Measurements from ENCODE around the gene CASZ1. TPM values are rescaled to one million over a fixed set of nuclear protein-coding genes. Genes with fewer than 3 reads are reported as not detected.

Gene CASZ1
- total and polyA plus RNA-seq, 9 of the 15 experiments (the other 6 are each of a cell fraction or from before 2014, with no cell fraction given), result 0.01 to 4.0 (median 0.76) TPM; not detected in 1

GRCh38 chr1:10678852-10679251 lies 117.6 kb downstream of the CASZ1 start:
- Histone ChIP-seq H3K79me2 (ENCODE audit: control insufficient read depth, insufficient read depth, low read length) (no peaks in the 10 kb centered on the region), H3K36me3 (ENCODE audit: control insufficient read depth, insufficient read depth, low read length) (no peaks in the 10 kb centered on the region), H2AFZ (ENCODE audit: low read depth, low read length) (no peak overlapping the region), H3K4me2 (ENCODE audit: insufficient read depth, low read length) (no peak overlapping the region), H3K9ac (ENCODE audit: insufficient read depth in 1 of 2, low read depth in 2 of 2, low read length in 2 of 2) (no peak overlapping the region), H3K4me1 (replicated peaks in 1 of 2; ENCODE audit: control insufficient read depth in 2 of 2, insufficient read depth in 2 of 2, low read length in 2 of 2) (peaks cover 5 to 55% of the 10 kb centered on the region in 2 experiments; a peak in 3 of 5 replicates), H3K27me3 (ENCODE audit: control insufficient read depth in 2 of 2, insufficient read depth in 2 of 2, low read length in 2 of 2) (peaks cover 31 to 82% of the 10 kb centered on the region in 2 experiments), H4K20me1 (replicated peaks; ENCODE audit: control insufficient read depth, insufficient read depth, low read length) (peaks cover 37% of the 10 kb centered on the region), H3K9me1 (ENCODE audit: control insufficient read depth, insufficient read depth, low read length) (no peaks in the 10 kb centered on the region), H3K9me3 (replicated peaks; ENCODE audit: control insufficient read depth, insufficient read depth, low read depth, low read length) (no peaks in the 10 kb centered on the region), H3K27ac (ENCODE audit: extremely low read depth, low read depth, low read length) (no peak overlapping the region), H3K4me3 (no peak overlapping the region)
- DNase-seq (ENCODE audit: extremely low read depth in 1 of 4, low spot score in 3 of 4) (no peak), ATAC-seq (no peak), FAIRE-seq (no peak)
- POLR2A ChIA-PET, result interaction anchor here (0.7 to 1.2 kb wide), 4 partner anchors 10 to 980 kb away, joined by 3 to 5 read pairs (median 4); no protein-coding TSS in a partner anchor
- WGBS (ENCODE audit: insufficient coverage, low coverage, missing lambda C conversion rate), result 35% methylated on average over 11 of the region's 11 CpGs
- in situ Hi-C loops (cut with MboI) (no loop called here), intact Hi-C loops (cut with micrococcal nuclease) (no loop called here)
- TF ChIP-seq RERE (CRISPR knock-in tag; IDR thresholded peaks at IDR 0.05; ENCODE audit: borderline replicate concordance), result no peak
- no peak for TF ChIP-seq THRAP3 (IDR thresholded peaks at IDR 0.05; ENCODE audit: borderline replicate concordance)
- no peak for TF ChIP-seq MBD1 (CRISPR knock-in tag; IDR thresholded peaks at IDR 0.05)
- no peak for TF ChIP-seq ZNF644 (tag; IDR thresholded peaks at IDR 0.05; ENCODE audit: low read depth)
- TF ChIP-seq ZNF224 (CRISPR knock-in tag; IDR thresholded peaks at IDR 0.05), result no peak
- TF ChIP-seq XRCC5 (IDR thresholded peaks at IDR 0.05; ENCODE audit: low read depth, low read length), result no peak
- no peak for TF ChIP-seq DIDO1 (tag; IDR thresholded peaks at IDR 0.05; ENCODE audit: low read depth)
- BruUV-seq (replicated peaks), result no TSS peak
- CTCF ChIA-PET (ENCODE audit: low intra/inter-chr PET ratio), result no interaction called here
